ENCODE results near the gene DYRK1B.
A peak's percentile ranks its signal among the peaks of the same experiment; 100 is the strongest.
"Not testable (repeated sequence)": the region's sequence is repeated elsewhere in the genome, so short reads cannot be mapped to it uniquely, and the experiment has no call there.

DYRK1B gene

DNA sequence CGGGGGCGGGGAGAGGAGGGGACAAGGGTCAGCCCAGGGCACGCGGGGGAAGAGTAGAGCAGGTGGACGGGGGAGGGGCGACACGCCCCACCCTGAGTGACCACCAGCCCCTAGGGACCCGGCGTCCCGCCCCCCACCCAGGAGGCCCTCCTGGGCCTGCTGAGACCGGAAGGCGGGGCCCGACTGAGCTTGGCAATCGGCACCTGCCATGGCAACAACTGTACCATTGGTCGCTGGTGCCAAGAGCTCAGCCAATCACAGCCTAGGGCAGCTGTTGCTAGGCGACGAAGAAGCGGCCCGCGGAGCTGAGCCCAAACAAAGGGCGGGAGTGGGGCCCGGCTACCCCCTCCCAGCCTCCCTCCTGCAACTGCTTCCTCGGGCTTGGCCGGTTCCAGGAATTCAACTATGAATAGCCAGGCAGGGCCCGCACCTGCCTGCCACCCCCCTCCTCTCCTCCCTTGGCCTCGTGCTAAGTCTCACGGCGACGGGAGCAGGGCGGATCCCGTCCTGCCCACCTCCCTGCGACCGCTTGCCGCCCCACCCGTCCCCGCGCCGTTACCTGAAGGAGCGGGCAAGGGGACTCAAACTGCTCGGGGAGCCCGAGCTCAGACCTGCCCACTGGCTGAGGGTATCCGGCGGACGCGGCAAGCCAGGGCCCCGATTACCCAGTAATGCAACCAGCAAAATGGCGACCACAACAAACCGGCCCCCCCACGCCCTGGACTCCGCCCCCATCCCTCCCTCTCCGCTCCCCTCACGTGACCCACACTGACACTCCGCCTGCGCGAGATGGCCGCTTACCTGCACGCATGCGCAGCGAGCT is at the start of gene DYRK1B:
DYRK1B (minus strand) TSS at position 699 of the 823 bp plus-strand sequence. CDS start 2,295 bp downstream, outside the sequence.
- peak; percentile 94 to 95 (median 94) for DNase-seq (ENCODE audit: low read depth in 2 of 3, low spot score in 1 of 3)

DNA sequence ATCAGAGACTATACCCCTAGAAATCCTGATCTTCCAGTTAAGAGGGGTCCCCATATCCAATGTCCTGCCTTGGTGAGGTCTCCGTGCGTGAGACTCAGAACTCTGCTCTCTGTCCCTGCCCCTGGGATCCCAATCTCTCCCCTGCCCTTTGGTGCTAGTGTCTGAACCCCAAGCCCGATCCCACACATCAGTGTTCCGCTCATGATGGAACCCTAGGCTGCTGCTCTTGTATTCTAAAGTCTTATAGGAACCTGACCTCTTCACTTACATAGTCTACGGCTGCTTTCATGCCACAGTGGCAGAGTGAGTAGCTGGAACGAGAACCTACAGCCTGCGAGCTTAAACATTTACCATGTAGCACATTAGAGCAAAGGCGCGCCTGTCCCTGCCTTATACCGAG is 48.7 kb upstream of the DYRK1B start:
- DNase-seq (ENCODE audit: low read depth in 2 of 3, low spot score in 1 of 3): not testable (repeated sequence)

DNA sequence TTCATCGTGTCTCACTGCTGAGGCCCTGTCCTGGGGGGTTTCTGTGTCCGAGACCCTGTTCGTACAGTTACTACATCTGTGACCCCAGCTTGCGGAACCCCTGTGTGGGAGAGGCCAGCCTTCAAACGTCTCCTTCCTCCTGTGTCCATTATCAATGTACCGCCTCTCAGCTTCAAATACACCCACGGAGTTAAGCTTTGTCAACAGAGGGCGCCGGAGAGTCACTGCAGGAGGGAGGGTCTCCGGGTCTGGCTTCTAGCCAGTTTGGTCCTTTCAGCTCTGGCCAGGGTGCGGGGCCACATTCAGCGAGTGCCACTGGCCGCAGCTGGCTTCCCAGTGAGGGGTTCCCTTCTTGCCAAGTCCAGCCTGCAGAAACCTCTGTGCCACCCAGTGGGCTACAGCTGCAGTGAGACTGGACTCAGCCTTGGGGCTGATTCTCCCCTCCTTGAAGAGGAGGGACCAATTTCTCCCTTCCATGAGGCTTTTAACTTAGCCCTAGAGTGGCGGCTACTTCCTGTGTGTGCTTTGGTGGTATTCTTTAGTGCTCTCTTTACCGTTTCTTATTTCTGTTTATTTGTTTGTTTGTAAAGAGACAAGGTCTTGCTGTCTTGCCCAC is 47.6 kb upstream of the DYRK1B start:
- peak; percentile 14 to 50 (median 21) for DNase-seq (ENCODE audit: low read depth in 2 of 3, low spot score in 1 of 3)

DNA sequence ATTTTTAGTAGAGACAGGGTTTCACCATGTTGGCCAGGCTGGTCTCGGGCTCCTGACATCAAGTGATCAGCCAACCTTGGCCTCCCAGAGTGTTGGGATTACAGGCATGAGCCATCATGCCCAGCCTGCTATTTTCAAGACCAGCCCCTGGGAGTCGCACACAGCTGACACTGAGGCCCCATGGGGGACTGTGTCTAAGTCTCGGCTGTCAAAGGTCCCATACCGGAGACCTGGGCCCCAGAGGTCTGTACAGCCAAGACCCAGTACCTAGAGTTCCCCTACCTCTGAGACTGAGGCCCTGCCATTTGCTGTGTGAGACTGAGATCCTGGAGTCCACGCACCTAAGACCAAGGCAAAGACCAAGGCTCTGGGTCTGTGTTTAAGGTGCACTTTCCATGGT is 46.3 kb upstream of the DYRK1B start:
- DNase-seq (ENCODE audit: low read depth in 2 of 3, low spot score in 1 of 3): not testable (repeated sequence)

DNA sequence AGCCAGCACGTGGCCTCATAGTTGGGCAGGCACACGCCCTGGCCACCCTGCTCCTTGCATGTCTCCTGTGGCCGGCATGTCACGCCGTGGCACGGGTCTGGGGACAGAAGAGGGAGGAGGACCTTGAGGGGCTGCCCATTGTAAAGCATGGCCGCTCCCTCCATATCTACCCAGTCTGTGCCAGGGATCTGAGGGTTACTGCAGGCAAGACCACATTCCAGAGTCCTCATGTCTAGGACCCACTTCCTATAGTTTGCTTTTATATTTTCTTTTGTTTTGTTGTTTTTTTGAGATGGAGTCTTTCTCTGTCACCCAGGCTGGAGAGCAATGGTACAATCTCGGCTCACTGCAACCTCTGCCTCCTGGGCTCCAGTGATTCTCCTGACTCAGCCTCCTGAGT is 45.8 kb upstream of the DYRK1B start:
- not testable (repeated sequence) for DNase-seq (ENCODE audit: low read depth in 2 of 3, low spot score in 1 of 3)

DNA sequence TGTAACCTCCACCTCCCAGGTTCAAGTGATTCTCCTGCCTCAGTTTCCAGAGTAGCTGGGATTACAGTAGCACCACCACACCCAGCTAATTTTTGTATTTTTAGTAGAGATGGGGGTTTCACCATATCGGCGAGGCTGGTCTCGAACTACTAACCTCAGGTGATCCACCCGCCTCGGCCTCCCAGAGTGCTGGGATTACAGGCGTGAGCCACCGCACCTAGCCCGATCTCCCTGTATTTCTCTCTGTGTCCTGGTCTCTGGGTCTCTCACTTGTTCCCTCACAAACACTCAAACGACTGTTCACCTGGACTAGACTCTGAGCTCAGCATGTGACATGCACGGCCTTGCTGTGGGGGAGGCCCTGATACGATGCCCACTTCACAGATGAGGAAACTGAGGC is 44.9 kb upstream of the DYRK1B start:
- not testable (repeated sequence) for DNase-seq (ENCODE audit: low read depth in 2 of 3, low spot score in 1 of 3)

DNA sequence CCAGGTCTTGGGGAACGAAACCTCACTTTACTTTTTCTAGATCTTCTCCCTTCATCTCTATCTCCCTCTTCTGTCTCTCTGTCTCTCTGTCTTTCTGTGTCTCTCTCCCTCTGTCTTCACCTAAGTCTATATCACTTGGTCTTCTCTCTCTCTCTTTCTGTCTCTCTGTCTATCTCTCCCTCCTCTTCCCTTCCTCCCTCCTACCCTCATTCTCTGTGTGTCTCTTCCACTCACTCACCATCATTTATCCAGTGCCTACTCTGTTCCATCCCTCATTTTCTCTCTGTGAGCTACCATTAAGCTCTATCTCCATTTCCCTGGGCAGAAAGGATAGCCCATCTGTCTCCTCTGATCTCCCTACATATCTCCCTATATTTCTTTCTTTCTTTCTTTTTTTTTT is 44.4 kb upstream of the DYRK1B start:
- no peak for DNase-seq (ENCODE audit: low read depth in 2 of 3, low spot score in 1 of 3)

DNA sequence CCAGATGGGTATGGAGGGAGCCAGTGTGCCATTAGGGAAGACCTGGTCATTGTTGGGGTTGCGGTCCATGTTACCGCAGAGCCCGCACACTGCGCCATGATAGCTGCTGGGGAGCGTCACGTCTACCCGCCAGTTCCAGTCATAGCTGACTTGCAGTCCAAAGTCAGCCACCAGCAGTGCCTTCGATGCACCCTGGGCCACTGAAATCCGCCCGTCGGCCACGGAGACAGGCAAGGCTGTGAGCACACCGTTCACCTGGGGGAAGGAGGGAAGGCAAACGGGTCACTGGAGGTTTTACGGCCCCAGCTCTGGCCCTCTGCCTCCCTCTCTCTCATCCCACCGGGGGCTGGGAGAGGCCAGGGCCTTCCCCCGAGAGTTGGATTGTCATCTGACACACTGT is 44.0 kb upstream of the DYRK1B start:
- not testable (repeated sequence) for DNase-seq (ENCODE audit: low read depth in 2 of 3, low spot score in 1 of 3)

DNA sequence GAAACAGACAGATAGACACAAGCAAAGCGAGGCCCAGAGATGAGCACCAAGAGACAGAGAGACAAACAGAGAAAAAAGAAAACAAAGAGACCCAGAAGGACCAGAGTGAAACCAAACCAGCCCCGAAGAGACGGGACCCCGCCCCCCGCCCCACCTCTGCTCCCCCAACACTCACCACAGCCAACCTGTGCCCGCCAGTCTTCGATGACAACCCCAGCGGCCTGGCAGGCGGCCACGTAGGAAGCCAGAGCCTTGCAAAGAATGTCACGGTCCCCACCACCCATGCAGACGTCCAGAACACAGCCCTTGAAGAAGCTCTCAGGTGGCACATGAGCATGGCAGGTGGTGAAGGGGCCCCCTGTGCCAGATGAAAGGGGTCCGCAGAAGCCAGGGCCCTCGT is 43.5 kb upstream of the DYRK1B start:
- DNase-seq (ENCODE audit: low read depth in 2 of 3, low spot score in 1 of 3): not testable (repeated sequence)

DNA sequence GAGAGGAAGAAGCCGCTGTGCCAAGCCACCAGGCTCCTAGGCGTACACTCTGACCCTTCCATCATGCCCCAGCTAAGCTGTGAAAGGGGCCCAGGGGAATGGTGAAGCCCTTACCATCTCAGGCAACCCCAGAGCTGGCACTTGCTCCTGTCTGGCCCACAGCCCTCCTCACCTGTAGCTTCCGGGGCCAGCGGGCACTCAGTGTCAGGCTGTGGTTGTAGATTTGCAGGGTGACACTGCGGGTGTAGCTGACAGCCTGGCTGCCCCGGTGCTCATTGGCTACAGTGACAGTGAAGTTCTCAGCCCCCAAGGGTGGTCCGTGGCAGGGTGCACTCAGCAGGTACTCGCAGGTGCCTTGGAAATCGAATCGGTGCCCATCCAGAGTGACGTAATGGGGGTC is 42.5 kb upstream of the DYRK1B start:
- not testable (repeated sequence) for DNase-seq (ENCODE audit: low read depth in 2 of 3, low spot score in 1 of 3)

DNA sequence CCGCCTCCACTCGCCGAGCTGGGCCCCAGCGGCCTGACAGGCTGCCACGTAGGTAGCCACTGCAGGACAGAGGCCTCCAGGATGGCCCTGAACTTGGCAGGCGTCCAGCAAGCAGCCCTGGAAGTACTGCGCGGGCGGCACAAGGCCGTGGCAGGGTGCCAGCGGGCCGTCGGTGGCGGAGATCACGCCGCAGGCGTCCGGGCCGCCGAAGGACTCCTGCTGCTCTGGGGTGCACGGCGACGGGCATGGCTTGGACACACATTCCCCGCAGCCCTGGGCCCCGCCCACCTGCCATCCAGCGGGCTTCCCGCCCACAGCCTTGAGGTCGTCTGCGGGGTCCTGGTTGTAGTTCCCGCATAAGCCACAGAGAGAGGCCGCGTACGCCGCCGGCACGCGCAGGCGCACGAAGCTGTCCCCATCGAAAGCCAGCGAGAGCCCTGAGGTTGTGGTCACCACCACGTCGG is 41.5 kb upstream of the DYRK1B start:
- not testable (repeated sequence) for DNase-seq (ENCODE audit: low read depth in 2 of 3, low spot score in 1 of 3)

DNA sequence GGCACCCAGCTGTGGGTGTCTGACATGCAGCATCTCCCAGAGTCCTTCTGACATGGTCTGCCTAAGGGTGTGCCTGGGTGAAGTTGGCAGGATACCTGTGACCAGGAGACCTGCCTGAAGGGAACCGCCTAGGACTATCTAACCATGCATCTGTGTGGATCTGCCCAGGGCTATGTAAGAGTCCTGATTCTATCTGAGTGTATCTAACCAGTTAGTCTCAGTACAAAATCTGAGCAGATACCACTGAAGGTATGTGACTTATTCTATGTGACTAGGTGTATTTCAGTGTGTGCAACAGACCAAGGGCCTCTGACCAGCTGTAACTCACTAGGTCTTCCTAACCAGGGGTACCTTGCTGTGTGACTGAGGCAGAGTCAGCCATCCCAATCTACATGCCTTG is 40.4 kb upstream of the DYRK1B start:
- no peak for DNase-seq (ENCODE audit: low read depth in 2 of 3, low spot score in 1 of 3)

DNA sequence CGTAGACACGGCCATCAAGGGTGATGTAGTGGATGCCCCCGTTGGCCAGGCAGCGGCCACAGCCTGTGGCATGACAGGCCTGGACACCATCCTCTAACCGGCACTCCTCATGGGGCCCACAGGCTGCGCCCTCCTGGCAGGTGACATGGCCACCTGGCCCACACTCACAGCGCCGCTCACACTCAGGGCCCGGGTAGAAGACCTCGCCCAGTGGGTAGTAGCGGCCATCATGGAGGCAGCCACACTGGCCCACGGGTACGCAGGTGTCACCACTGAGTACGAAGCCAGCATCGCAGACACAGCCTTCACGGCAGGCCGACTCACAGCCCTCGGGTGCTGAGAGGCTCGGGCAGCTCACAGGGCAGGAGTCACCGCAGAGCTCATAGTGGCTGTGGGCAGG is 39.4 kb upstream of the DYRK1B start:
- DNase-seq (ENCODE audit: low read depth in 2 of 3, low spot score in 1 of 3): no peak

DNA sequence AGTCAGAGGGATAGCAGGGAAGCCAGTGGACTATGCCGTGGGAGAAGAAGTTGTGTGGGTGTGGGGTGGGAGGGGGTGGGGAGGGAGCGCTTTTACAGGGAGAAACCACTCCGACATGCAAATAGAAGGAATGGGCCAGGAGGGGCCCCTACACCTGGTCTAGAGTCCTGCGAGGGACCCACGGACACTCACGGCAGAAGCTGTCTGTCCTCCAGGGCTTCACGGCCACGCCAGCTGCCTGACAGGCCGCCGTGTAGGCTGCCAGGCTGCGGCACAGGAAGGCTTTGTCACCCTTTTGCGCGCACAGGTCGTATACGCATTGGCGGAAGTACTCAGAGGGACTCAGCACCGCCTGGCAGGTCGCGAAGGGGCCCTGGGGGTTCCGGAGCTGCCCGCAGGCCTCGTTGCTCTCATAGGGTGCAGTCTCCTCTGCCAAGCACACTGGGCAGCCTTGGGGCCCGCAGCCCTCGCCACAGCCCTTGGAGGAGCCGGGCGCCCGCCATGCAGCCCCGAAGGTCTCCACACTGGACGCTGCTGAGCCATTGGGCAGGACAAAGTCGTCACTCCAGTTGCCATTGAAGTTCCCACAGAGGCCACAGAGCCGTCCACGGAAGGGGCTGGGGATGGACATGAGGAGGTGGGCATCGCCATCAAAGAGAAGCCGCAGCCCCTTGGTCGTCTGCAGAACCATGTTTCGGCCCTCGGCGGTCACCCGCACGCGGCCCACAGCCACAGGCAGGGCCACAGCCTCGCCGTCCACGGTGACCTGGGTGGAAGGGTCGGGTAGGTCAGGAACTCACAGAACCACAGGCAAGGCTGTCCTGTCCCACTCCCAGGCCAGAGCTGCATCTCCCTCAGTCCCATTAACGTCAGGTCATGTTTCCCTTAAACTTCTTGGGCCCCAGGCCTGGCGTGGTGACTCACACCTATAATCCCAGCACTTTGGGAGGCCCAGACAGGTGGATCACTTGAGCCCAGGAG is 38.2 kb upstream of the DYRK1B start:
- DNase-seq (ENCODE audit: low read depth in 2 of 3, low spot score in 1 of 3): no peak

DNA sequence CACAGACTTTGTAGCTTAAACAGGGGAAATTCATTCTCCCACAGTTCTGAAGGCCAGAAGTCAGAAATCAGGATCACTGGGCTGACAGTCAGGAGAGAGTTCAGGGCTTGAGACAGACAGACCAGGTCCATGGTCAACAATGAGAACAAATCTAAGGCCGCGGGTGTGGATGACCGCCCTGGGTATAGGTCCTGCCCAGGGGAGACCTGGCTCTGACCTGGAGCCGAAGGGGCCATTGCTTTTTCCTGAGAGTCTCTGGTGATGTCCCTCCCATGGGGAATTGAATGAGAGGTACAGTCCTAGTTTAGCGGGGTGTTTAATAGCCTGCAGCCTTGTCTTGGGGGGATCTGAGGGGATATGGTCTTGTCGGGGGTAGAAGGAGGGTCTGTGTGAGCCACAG is 37.4 kb upstream of the DYRK1B start:
- no peak for DNase-seq (ENCODE audit: low read depth in 2 of 3, low spot score in 1 of 3)

DNA sequence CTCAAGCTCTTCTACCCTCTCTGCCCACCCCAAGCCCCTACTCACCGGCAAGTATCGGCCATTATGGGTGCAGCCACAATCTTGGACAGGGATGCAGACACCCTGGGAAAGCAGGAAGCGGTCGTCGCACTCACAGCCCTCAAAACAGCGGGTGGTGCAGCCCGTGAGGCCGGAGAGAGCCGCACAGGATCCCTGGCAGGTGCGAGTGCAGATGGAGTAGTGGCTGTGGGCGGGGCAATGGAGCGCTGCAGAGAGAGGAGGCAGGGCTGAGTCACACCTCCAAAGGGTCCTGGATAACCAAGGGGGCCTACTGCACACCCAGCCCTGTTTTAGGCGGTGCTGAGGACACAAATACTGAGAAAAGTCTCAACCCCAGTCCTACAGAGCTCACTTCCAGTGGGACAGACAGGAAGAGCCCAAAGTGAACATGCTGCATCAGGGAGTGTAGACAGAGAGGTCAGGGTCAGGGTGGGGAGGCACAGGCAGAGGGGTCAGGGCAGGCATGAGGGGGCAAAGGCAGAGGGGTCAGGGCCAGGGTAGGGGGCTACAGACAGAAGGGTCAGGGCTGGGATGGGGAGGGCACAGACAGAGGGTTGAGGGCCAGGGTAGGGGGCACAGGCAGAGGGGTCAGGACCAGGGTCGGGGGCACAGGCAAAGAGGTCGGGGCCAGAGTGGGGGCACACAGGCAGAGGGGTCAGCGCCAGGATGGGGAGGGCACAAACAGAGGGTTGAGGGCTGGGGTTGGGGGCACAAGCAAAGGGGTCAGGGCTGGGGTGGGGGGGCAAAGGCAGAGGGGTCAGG is 36.4 kb upstream of the DYRK1B start:
- DNase-seq (ENCODE audit: low read depth in 2 of 3, low spot score in 1 of 3): no peak

DNA sequence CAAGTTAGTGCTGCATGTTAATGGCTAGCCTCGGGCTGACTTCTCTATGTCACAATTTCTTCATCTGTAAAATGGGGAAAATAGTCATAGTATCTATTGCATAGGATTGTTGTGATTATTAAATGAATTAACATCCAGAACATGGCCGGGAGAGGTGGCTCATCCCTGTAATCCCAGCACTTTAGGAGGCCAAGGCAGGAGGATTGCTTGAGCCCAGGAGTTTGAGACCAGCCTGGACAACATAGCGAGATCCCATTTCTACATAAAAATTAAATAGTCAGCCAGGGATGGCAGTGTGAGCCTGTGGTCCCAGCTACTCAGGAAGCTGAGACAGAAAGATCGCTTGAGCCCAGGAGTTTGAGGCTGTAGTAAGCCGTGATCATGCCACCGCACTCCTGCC is 34.0 kb upstream of the DYRK1B start:
- no peak for DNase-seq (ENCODE audit: low read depth in 2 of 3, low spot score in 1 of 3)

DNA sequence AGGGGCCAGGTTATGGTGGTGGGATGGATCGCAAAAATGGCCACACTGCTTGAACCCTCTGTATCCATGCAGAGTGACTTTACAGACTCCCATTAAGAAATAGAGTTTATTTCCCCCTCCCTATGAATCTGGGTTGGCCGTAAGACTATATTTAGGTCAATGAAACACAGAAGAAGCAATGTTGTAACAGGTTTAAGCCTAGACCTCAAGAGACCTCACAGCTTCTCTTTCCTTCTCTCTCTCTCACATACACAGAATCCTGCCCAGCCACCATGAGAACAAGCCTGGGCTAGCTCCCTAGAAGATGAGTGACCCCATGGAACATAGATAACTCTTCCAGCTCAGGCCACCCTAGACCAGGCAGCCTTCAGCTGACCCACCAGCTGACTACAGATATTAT is 33.2 kb upstream of the DYRK1B start:
- DNase-seq (ENCODE audit: low read depth in 2 of 3, low spot score in 1 of 3): no peak

DNA sequence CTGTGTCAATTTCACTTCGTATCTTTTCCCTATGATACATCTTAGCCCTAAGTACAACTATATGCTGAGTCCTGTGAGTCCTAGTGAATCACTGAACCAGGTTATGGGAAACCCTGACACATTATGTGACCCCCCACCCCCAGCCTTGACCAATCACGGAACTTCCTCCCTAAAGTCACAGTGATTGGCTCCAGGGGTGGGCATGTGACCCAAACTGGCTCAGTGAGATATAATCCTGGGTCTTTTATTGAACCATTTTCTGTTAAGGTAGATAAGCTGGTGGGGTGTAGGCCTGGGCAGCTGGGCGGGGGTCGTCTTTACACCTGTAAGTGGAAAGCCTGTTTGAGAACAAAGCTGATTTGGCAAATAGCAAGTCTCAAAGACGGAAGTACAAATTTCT is 32.0 kb upstream of the DYRK1B start:
- DNase-seq (ENCODE audit: low read depth in 2 of 3, low spot score in 1 of 3): no peak

DNA sequence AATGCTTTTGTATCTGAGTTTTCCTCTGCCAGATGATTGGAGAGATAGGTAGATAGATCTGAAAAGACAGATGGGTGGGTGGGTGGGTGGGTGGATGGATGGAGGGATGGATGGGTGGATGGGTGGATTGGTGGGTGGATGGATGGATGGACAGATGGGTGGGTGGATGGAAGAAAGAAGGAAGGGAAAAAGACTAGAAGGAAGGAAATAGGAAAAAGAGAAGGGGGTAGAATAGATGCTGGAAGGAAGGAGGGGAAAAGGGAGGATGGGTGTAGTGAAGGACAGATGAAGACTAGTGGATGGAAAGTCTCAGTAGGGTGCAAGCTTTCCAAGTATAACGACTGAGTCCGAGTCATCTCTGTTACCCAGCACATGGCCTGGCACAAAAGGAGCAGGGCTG is 31.2 kb upstream of the DYRK1B start:
- DNase-seq (ENCODE audit: low read depth in 2 of 3, low spot score in 1 of 3): no peak

DNA sequence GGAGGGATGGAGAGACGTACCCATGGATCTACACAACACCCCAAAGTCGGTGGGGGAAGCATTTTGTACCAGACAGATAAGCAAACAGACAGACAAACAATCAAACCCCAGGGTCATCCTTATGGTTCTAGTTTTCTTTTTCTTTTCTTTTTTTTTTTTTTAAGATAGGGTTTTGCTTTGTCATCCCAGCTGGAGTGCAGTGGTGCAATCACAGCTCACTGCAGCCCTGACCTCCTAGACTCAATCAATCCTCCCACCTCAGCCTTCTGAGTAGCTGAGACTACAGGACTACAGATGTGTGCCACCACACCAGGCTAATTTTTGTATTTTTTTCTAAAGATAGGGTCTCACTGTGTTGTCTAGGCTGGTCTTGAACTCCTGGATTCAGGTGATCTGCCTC is 30.2 kb upstream of the DYRK1B start:
- DNase-seq (ENCODE audit: low read depth in 2 of 3, low spot score in 1 of 3): no peak

Measured in stimulated activated CD4-positive, alpha-beta T cell treated with anti-CD3 and anti-CD28 coated beads, Interleukin-12 subunit alpha, Interleukin-12 subunit beta, amount 100 ng/mL, for 48 hours (primary cell).